ENCODE data around the gene FEN1.

GRCh38 chr11:61791737-61792309, 888 bp upstream of the FEN1 start:
- TF ChIP-seq CTCF (IDR thresholded peaks at IDR 0.05; ENCODE audit: low read depth, low read length, poor library complexity, severe bottlenecking) = peak; percentile 18
- no peak for TF ChIP-seq EZH2phosphoT487 (IDR thresholded peaks at IDR 0.05; ENCODE audit: borderline replicate concordance, low read length)
